HEK293 (cell line): Measurements from ENCODE around the gene BBC3.

Experiments
- IKZF3 ChIP-seq: fragments of 450-650 bp; IDR thresholded peaks from 2 replicates; pipeline ENCODE4 v1.5.0; 2018; ENCODE audit warnings: missing biosample characterization, mild to moderate bottlenecking, missing genetic modification characterization, moderate library complexity
- KLF7 ChIP-seq: fragments of 450-650 bp; formaldehyde crosslinking; IDR thresholded peaks from 2 replicates; pipeline ENCODE4 v1.5.1; 2016; ENCODE audit warnings: missing biosample characterization, missing genetic modification characterization, borderline replicate concordance
- SCRT1 ChIP-seq: fragments of 450-650 bp; formaldehyde crosslinking; IDR thresholded peaks from 2 replicates; pipeline ENCODE4 v1.5.1; 2016; ENCODE audit warnings: missing biosample characterization, missing genetic modification characterization, borderline replicate concordance
- WT1 ChIP-seq: fragments of 450-650 bp; formaldehyde crosslinking; IDR thresholded peaks from 2 replicates; pipeline ENCODE4 v1.5.1; 2016; ENCODE audit warnings: missing biosample characterization, missing genetic modification characterization
- ZBTB1 ChIP-seq: fragments of 450-650 bp; formaldehyde crosslinking; IDR thresholded peaks from 2 replicates; pipeline ENCODE4 v1.5.1; 2016; ENCODE audit warnings: missing biosample characterization, missing genetic modification characterization
- ZBTB7A ChIP-seq: fragments of 450-650 bp; formaldehyde crosslinking; IDR thresholded peaks from 2 replicates; pipeline ENCODE4 v1.5.1; 2016; ENCODE audit warnings: low read depth, missing biosample characterization, missing genetic modification characterization
- ZNF10 ChIP-seq: fragments of 450-650 bp; formaldehyde crosslinking; IDR thresholded peaks from 2 replicates; pipeline ENCODE4 v1.5.1; 2017; ENCODE audit warnings: missing biosample characterization, missing genetic modification characterization
- ZNF157 ChIP-seq: fragments of 450-650 bp; formaldehyde crosslinking; IDR thresholded peaks from 2 replicates; pipeline ENCODE4 v1.5.1; 2016; ENCODE audit warnings: missing biosample characterization, missing genetic modification characterization
- ZNF174 ChIP-seq: fragments of 450-650 bp; formaldehyde crosslinking; IDR thresholded peaks from 2 replicates; pipeline ENCODE4 v1.5.0; 2017; ENCODE audit warnings: missing biosample characterization, mild to moderate bottlenecking, missing genetic modification characterization
- ZNF274 ChIP-seq, 2 experiments: fragments of 200-500 bp in 1 of 2; fragments of 450-650 bp in 1 of 2; sonication (Bioruptor generic) in 1 of 2; formaldehyde crosslinking in 1 of 2; IDR thresholded peaks; 2 replicates each; pipeline versions ENCODE4 v1.5.1 to v1.6.1; 2014 to 2016; ENCODE audit warnings: borderline replicate concordance in 1 of 2, inconsistent platforms in 1 of 2, low read length in 1 of 2, missing biosample characterization in 1 of 2, missing genetic modification characterization in 1 of 2
- ZNF302 ChIP-seq: fragments of 450-650 bp; formaldehyde crosslinking; IDR thresholded peaks from 2 replicates; pipeline ENCODE4 v1.5.1; 2016; ENCODE audit warnings: missing biosample characterization, missing genetic modification characterization, low read depth
- ZNF354C ChIP-seq: fragments of 450-650 bp; formaldehyde crosslinking; IDR thresholded peaks from 2 replicates; pipeline ENCODE4 v1.5.1; 2016; ENCODE audit warnings: missing biosample characterization, missing genetic modification characterization, low read depth, borderline replicate concordance
- ZNF404 ChIP-seq: fragments of 450-650 bp; formaldehyde crosslinking; IDR thresholded peaks from 2 replicates; pipeline ENCODE4 v1.5.1; 2017; ENCODE audit warnings: missing biosample characterization, missing genetic modification characterization
- ZNF426 ChIP-seq: fragments of 450-650 bp; formaldehyde crosslinking; IDR thresholded peaks from 2 replicates; pipeline ENCODE4 v1.5.1; 2017; ENCODE audit warnings: missing biosample characterization, missing genetic modification characterization, mild to moderate bottlenecking, inconsistent platforms, moderate library complexity
- ZNF473 ChIP-seq: fragments of 450-650 bp; formaldehyde crosslinking; IDR thresholded peaks from 2 replicates; pipeline ENCODE4 v1.5.1; 2017; ENCODE audit warnings: missing biosample characterization, missing genetic modification characterization
- ZNF48 ChIP-seq: fragments of 450-650 bp; formaldehyde crosslinking; IDR thresholded peaks from 2 replicates; pipeline ENCODE4 v1.5.1; 2016; ENCODE audit warnings: missing biosample characterization, missing genetic modification characterization
- ZNF544 ChIP-seq: fragments of 450-650 bp; formaldehyde crosslinking; IDR thresholded peaks from 2 replicates; pipeline ENCODE4 v1.5.0; 2017; ENCODE audit warnings: missing biosample characterization, missing genetic modification characterization
- ZNF837 ChIP-seq: fragments of 450-650 bp; formaldehyde crosslinking; IDR thresholded peaks from 2 replicates; pipeline ENCODE4 v1.5.1; 2016; ENCODE audit warnings: missing biosample characterization, missing genetic modification characterization
- ZNF843 ChIP-seq: fragments of 450-650 bp; formaldehyde crosslinking; IDR thresholded peaks from 2 replicates; pipeline ENCODE4 v1.5.1; 2016; ENCODE audit warnings: missing biosample characterization, missing genetic modification characterization
- TF ChIP-seq, protein P1 (sequence below): fragments of 450-650 bp; formaldehyde crosslinking; IDR thresholded peaks from 2 replicates; pipeline ENCODE4 v1.5.1; 2016; ENCODE audit warnings: missing biosample characterization, missing genetic modification characterization
- TF ChIP-seq, protein P2 (sequence below): fragments of 450-650 bp; formaldehyde crosslinking; IDR thresholded peaks from 2 replicates; pipeline ENCODE4 v1.5.1; 2016; ENCODE audit warnings: missing biosample characterization, missing genetic modification characterization
- TF ChIP-seq, protein P3 (sequence below): sonication (generic); formaldehyde crosslinking; IDR thresholded peaks from 2 replicates; pipeline ENCODE4 v1.8.1; 2022; ENCODE audit warnings: mild to moderate bottlenecking, moderate library complexity, missing genetic modification reagents
- TF ChIP-seq, protein P4 (sequence below): fragments of 450-650 bp; formaldehyde crosslinking; IDR thresholded peaks from 2 replicates; pipeline ENCODE4 v1.5.1; 2017; ENCODE audit warnings: missing biosample characterization, missing genetic modification characterization
- TF ChIP-seq, protein P5 (sequence below): fragments of 450-650 bp; formaldehyde crosslinking; IDR thresholded peaks from 2 replicates; pipeline ENCODE4 v1.5.1; 2016; ENCODE audit warnings: missing biosample characterization, missing genetic modification characterization
- TF ChIP-seq, protein P6 (sequence below): fragments of 450-650 bp; formaldehyde crosslinking; IDR thresholded peaks from 2 replicates; pipeline ENCODE4 v1.5.1; 2016; ENCODE audit warnings: missing biosample characterization, missing genetic modification characterization, borderline replicate concordance
- TF ChIP-seq, protein P7 (sequence below): fragments of 450-650 bp; formaldehyde crosslinking; IDR thresholded peaks from 2 replicates; pipeline ENCODE4 v1.5.1; 2016; ENCODE audit warnings: missing biosample characterization, missing genetic modification characterization, low read depth

Gene BBC3

DNA sequence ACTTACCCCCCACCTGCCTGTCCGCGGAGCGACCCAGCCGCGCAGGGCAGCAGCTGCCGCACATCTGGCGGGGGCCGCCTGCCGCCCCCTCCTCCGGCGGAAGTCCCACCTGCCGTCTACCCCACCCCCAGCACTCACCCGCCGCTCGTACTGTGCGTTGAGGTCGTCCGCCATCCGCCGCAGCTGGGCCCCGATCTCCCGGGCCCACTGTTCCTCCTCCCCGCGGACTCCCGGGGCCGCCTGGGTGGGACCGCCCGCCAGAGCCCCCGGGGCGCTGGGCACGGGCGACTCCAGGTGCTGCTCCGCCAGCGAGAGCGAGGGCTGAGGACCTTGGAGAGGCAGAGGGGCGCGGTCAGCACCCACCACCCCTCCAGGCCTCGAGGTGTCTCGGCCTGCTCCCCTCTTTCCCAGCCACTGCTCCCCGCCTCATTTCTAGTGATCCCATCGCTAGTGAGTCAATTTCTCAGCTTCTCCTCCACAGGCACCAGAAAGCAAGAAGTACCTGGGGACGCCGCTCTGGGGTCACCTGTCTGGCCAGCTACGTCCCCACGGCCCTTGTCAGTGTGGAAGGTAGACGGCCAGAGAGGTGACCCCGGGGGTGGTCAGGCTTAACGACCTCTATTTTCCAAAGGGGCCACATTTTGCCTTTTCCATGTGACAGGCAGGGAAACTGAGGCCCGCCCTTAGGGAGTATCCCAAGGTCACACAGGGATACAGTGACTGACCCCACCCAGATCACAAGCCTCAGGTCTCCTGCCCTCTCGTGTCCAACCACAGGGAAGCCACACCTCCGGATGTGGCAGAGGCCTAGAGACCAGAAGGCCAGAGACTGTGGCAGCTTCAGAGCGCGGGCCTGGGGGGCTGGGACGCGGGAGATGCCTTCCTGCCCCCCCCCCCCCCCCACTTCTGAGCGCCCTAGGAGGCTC is 4.3 kb downstream of the BBC3 start (continued):
- TF ChIP-seq ZNF404 (no peak), ZNF544 (no peak), SCRT1 (no peak), ZBTB1 (tag by site-specific recombination) (no peak), ZNF302 (tag by site-specific recombination) (no peak), ZNF837 (tag by site-specific recombination) (no peak; the same call in 1 of the 2 replicates), ZNF274 (IDR thresholded peaks at IDR 0.05; ENCODE audit: low read length) (no peak), ZNF274 (tag by site-specific recombination; IDR thresholded peaks at IDR 0.05; ENCODE audit: borderline replicate concordance) (no peak), ZNF174 (tag by site-specific recombination) (no peak), ZNF473 (tag by site-specific recombination) (no peak), ZNF426 (tag by site-specific recombination) (no peak), ZNF843 (peak; percentile 64), WT1 (no peak; the same call in 1 of the 2 replicates), ZBTB7A (peak; percentile 73), ZNF48 (tag by site-specific recombination) (no peak), KLF7 (tag by site-specific recombination) (peak; percentile 29; the same call in 1 of the 2 replicates), ZNF10 (tag by site-specific recombination) (no peak), ZNF354C (tag by site-specific recombination) (no peak), IKZF3 (tag by site-specific recombination) (no peak), ZNF157 (tag by site-specific recombination) (no peak)
- TF ChIP-seq, protein P1, sequence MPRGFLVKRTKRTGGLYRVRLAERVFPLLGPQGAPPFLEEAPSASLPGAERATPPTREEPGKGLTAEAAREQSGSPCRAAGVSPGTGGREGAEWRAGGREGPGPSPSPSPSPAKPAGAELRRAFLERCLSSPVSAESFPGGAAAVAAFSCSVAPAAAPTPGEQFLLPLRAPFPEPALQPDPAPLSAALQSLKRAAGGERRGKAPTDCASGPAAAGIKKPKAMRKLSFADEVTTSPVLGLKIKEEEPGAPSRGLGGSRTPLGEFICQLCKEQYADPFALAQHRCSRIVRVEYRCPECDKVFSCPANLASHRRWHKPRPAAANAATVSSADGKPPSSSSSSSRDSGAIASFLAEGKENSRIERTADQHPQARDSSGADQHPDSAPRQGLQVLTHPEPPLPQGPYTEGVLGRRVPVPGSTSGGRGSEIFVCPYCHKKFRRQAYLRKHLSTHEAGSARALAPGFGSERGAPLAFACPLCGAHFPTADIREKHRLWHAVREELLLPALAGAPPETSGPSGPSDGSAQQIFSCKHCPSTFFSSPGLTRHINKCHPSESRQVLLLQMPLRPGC = no peak
- TF ChIP-seq, protein P2, sequence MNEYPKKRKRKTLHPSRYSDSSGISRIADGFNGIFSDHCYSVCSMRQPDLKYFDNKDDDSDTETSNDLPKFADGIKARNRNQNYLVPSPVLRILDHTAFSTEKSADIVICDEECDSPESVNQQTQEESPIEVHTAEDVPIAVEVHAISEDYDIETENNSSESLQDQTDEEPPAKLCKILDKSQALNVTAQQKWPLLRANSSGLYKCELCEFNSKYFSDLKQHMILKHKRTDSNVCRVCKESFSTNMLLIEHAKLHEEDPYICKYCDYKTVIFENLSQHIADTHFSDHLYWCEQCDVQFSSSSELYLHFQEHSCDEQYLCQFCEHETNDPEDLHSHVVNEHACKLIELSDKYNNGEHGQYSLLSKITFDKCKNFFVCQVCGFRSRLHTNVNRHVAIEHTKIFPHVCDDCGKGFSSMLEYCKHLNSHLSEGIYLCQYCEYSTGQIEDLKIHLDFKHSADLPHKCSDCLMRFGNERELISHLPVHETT (tag by site-specific recombination) = 0 out of 2 replicates have a peak, but pooled peaks have one; percentile 24
- TF ChIP-seq, protein P3, sequence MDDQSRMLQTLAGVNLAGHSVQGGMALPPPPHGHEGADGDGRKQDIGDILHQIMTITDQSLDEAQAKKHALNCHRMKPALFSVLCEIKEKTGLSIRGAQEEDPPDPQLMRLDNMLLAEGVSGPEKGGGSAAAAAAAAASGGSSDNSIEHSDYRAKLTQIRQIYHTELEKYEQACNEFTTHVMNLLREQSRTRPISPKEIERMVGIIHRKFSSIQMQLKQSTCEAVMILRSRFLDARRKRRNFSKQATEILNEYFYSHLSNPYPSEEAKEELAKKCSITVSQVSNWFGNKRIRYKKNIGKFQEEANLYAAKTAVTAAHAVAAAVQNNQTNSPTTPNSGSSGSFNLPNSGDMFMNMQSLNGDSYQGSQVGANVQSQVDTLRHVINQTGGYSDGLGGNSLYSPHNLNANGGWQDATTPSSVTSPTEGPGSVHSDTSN (CRISPR knock-in tag) = no peak
- TF ChIP-seq, protein P4, sequence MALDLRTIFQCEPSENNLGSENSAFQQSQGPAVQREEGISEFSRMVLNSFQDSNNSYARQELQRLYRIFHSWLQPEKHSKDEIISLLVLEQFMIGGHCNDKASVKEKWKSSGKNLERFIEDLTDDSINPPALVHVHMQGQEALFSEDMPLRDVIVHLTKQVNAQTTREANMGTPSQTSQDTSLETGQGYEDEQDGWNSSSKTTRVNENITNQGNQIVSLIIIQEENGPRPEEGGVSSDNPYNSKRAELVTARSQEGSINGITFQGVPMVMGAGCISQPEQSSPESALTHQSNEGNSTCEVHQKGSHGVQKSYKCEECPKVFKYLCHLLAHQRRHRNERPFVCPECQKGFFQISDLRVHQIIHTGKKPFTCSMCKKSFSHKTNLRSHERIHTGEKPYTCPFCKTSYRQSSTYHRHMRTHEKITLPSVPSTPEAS = no peak
- TF ChIP-seq, protein P5, sequence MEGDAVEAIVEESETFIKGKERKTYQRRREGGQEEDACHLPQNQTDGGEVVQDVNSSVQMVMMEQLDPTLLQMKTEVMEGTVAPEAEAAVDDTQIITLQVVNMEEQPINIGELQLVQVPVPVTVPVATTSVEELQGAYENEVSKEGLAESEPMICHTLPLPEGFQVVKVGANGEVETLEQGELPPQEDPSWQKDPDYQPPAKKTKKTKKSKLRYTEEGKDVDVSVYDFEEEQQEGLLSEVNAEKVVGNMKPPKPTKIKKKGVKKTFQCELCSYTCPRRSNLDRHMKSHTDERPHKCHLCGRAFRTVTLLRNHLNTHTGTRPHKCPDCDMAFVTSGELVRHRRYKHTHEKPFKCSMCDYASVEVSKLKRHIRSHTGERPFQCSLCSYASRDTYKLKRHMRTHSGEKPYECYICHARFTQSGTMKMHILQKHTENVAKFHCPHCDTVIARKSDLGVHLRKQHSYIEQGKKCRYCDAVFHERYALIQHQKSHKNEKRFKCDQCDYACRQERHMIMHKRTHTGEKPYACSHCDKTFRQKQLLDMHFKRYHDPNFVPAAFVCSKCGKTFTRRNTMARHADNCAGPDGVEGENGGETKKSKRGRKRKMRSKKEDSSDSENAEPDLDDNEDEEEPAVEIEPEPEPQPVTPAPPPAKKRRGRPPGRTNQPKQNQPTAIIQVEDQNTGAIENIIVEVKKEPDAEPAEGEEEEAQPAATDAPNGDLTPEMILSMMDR (tag by site-specific recombination) = no peak
- TF ChIP-seq, protein P6, sequence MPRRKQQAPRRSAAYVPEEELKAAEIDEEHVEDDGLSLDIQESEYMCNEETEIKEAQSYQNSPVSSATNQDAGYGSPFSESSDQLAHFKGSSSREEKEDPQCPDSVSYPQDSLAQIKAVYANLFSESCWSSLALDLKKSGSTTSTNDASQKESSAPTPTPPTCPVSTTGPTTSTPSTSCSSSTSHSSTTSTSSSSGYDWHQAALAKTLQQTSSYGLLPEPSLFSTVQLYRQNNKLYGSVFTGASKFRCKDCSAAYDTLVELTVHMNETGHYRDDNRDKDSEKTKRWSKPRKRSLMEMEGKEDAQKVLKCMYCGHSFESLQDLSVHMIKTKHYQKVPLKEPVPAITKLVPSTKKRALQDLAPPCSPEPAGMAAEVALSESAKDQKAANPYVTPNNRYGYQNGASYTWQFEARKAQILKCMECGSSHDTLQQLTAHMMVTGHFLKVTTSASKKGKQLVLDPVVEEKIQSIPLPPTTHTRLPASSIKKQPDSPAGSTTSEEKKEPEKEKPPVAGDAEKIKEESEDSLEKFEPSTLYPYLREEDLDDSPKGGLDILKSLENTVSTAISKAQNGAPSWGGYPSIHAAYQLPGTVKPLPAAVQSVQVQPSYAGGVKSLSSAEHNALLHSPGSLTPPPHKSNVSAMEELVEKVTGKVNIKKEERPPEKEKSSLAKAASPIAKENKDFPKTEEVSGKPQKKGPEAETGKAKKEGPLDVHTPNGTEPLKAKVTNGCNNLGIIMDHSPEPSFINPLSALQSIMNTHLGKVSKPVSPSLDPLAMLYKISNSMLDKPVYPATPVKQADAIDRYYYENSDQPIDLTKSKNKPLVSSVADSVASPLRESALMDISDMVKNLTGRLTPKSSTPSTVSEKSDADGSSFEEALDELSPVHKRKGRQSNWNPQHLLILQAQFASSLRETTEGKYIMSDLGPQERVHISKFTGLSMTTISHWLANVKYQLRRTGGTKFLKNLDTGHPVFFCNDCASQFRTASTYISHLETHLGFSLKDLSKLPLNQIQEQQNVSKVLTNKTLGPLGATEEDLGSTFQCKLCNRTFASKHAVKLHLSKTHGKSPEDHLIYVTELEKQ (tag by site-specific recombination) = no peak
- TF ChIP-seq, protein P7, sequence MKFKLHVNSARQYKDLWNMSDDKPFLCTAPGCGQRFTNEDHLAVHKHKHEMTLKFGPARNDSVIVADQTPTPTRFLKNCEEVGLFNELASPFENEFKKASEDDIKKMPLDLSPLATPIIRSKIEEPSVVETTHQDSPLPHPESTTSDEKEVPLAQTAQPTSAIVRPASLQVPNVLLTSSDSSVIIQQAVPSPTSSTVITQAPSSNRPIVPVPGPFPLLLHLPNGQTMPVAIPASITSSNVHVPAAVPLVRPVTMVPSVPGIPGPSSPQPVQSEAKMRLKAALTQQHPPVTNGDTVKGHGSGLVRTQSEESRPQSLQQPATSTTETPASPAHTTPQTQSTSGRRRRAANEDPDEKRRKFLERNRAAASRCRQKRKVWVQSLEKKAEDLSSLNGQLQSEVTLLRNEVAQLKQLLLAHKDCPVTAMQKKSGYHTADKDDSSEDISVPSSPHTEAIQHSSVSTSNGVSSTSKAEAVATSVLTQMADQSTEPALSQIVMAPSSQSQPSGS (tag by site-specific recombination) = no peak
